Osteoblast (primary cell): ENCODE data around the gene COL5A3. TPM values are rescaled to one million over a fixed set of nuclear protein-coding genes. Genes with fewer than 3 reads are reported as not detected.

Source experiments
- DNase-seq: peaks from one replicate; pipeline ENCODE4 v3.0.0; 2011; ENCODE audit warnings: low spot score, mixed read lengths; ENCODE audit not compliant: insufficient read length; ENCODE audit errors: missing footprints
- H2AFZ ChIP-seq: 2 replicates; pipeline ENCODE4 v1.6.0; 2011; ENCODE audit warnings: mild to moderate bottlenecking, low read length
- H3K27ac ChIP-seq: 2 replicates; pipeline ENCODE4 v1.5.1; 2011; ENCODE audit warnings: mild to moderate bottlenecking, low read depth, low read length, moderate library complexity
- H3K27me3 ChIP-seq: 2 replicates; pipeline ENCODE4 v1.6.0; 2012; ENCODE audit warnings: mild to moderate bottlenecking, control low read depth, inconsistent platforms, low read length, moderate library complexity; ENCODE audit not compliant: insufficient read depth
- H3K36me3 ChIP-seq: 2 replicates; pipeline ENCODE4 v1.5.1; 2011; ENCODE audit warnings: mild to moderate bottlenecking, low read length, control low read depth, moderate library complexity; ENCODE audit not compliant: insufficient read depth
- H3K4me1 ChIP-seq: 2 replicates; pipeline ENCODE4 v1.5.1; 2011; ENCODE audit warnings: mild to moderate bottlenecking, low read length, control low read depth, moderate library complexity; ENCODE audit not compliant: insufficient read depth
- H3K4me2 ChIP-seq: 2 replicates; pipeline ENCODE4 v1.6.0; 2011; ENCODE audit warnings: mild to moderate bottlenecking, low read length; ENCODE audit not compliant: insufficient read depth
- H3K4me3 ChIP-seq: fragments of 200-600 bp; sonication (generic); 3 replicates; pipeline ENCODE4 v1.5.1; 2012; ENCODE audit warnings: mild to moderate bottlenecking, low read length, inconsistent platforms; ENCODE audit not compliant: insufficient read depth
- H3K79me2 ChIP-seq: 2 replicates; pipeline ENCODE4 v1.6.0; 2012; ENCODE audit warnings: mild to moderate bottlenecking, low read length, control low read depth, inconsistent platforms; ENCODE audit not compliant: insufficient read depth
- H3K9me3 ChIP-seq: 2 replicates; pipeline ENCODE4 v1.5.1; 2011; ENCODE audit warnings: low read depth, low read length, control low read depth
- H4K20me1 ChIP-seq: 2 replicates; pipeline ENCODE4 v1.6.0; 2012; ENCODE audit warnings: mild to moderate bottlenecking, low read length, control low read depth; ENCODE audit not compliant: insufficient read depth
- CTCF ChIP-seq: IDR thresholded peaks from 2 replicates; pipeline ENCODE4 v1.5.1; 2011; ENCODE audit warnings: mild to moderate bottlenecking, low read depth, low read length, moderate library complexity; ENCODE audit errors: extremely low read depth
- total RNA-seq: library from RNA; depleted of rRNA; stranded (reverse); fragments of >200 nt; gene quantifications from 2 replicates; pipeline ENCODE4 v1.2.3, GENCODE V29; 2012

Gene COL5A3
- total RNA-seq, 1 donor, result 14.8 TPM

DNA sequence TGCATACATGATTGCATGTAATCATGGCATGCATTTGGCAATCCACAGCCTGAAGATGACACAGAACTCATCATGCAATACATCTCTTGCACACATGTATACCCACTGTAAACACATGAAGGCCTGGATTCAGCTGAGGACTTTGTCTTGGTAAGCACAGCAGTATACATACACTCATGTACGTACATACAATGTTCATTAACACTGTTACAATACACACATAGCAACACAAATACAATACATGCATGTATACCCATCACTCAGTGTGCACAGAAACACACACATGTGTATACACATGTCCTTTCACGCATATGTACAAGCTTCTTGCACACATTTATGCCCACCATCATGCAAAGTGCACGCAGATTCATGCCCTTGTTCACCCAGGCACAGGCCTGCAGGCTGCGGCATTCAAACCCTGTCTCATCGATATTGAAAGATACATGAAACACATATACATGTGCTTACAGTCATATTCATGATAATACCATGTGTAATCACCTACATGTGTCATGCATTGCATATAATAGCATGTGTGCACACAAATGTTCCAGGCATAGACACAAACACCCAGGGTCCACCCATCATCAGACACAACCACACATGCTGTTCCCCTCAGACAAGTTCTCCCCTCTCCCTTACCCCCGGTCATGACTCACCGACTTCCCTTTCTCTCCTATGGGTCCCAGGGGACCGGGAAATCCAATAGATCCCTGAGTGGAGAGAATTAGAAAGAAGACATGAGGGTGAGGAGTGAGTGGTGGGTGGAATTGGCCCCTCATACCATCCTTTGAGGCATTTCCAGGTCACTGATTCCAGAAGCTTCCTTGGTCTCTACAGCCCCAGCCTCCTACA lies 28.7 kb downstream of the COL5A3 start:
- Histone ChIP-seq H3K27ac (no peak overlapping the region), H3K27me3 (no peaks in the 10 kb centered on the region), H3K4me2 (no peak overlapping the region), H3K36me3 (no peaks in the 10 kb centered on the region), H4K20me1 (no peaks in the 10 kb centered on the region), H3K9me3 (no peaks in the 10 kb centered on the region), H3K4me3 (no peak overlapping the region), H2AFZ (no peak overlapping the region), H3K79me2 (no peaks in the 10 kb centered on the region), H3K4me1 (peaks cover 13% of the 10 kb centered on the region)
- TF ChIP-seq CTCF, result no peak
- DNase-seq, result peak; percentile 88

- no peaks in the 10 kb centered on the region for H4K20me1 ChIP-seq
- no peak overlapping the region for H3K4me3 ChIP-seq
- no peak for TF ChIP-seq CTCF
- H2AFZ ChIP-seq, result no peak overlapping the region
- H3K27ac ChIP-seq, result no peak overlapping the region
- no peaks in the 10 kb centered on the region for H3K9me3 ChIP-seq
- no peaks in the 10 kb centered on the region for H3K36me3 ChIP-seq
- no peak for DNase-seq
- no peaks in the 10 kb centered on the region for H3K4me1 ChIP-seq
- H3K4me2 ChIP-seq, result no peak overlapping the region
- H3K27me3 ChIP-seq, result no peaks in the 10 kb centered on the region
- H3K79me2 ChIP-seq, result no peaks in the 10 kb centered on the region
Measured at GRCh38 chr19:9972103-9972502, 38.2 kb downstream of the COL5A3 start.

GRCh38 chr19:9971166-9971897 lies 39.0 kb downstream of the COL5A3 start:
- Histone ChIP-seq H2AFZ (no peak overlapping the region), H3K4me1 (no peaks in the 10 kb centered on the region), H3K36me3 (no peaks in the 10 kb centered on the region), H3K79me2 (no peaks in the 10 kb centered on the region), H4K20me1 (no peaks in the 10 kb centered on the region), H3K9me3 (no peaks in the 10 kb centered on the region), H3K4me2 (no peak overlapping the region), H3K27me3 (no peaks in the 10 kb centered on the region), H3K4me3 (no peak overlapping the region), H3K27ac (no peak overlapping the region)
- no peak for TF ChIP-seq CTCF
- peak; percentile 49 for DNase-seq

DNA sequence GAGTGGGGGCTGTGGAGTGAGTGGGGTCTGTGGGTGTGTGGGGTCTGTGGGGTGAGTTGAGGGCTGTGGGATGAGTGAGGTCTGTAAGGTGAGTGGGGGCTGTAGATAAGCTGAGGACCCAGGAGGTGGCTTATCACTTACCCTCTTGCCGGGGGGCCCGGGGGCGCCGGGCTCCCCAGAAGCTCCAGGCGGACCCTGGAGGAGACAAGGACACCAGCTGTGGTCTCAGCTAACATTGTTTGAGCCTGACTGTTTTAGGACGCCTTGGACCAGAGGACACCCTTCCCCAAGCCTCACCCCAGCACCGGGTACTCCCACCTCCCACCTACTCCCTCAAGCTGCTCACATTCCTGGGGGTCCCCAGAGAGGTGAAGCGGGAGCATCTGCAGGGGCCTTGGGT lies 39.8 kb downstream of the COL5A3 start:
- Histone ChIP-seq H4K20me1 (no peaks in the 10 kb centered on the region), H3K27ac (no peak overlapping the region), H2AFZ (no peak overlapping the region), H3K27me3 (no peaks in the 10 kb centered on the region), H3K4me1 (no peaks in the 10 kb centered on the region), H3K4me3 (no peak overlapping the region), H3K9me3 (no peaks in the 10 kb centered on the region), H3K36me3 (no peaks in the 10 kb centered on the region), H3K79me2 (no peaks in the 10 kb centered on the region), H3K4me2 (no peak overlapping the region)
- DNase-seq, result no peak
- TF ChIP-seq CTCF, result no peak
